Ectodermal cell (in vitro differentiated cells): Measurements from ENCODE around the gene PHLPP1.
A peak's percentile ranks its signal among the peaks of the same experiment; 100 is the strongest.

Source experiments
- H3K27ac ChIP-seq: 2 replicates; pipeline ENCODE4 v1.7.0; 2013; ENCODE audit warnings: mild to moderate bottlenecking, low read depth, low read length; ENCODE audit not compliant: insufficient read depth, poor library complexity, severe bottlenecking
- H3K27me3 ChIP-seq: 2 replicates; pipeline ENCODE4 v1.7.0; 2013; ENCODE audit warnings: mild to moderate bottlenecking, low read length; ENCODE audit not compliant: insufficient read depth, control insufficient read depth, poor library complexity, severe bottlenecking
- H3K36me3 ChIP-seq: one replicate; pipeline ENCODE4 v1.7.0; 2013; ENCODE audit warnings: low read length; ENCODE audit not compliant: control insufficient read depth, insufficient read depth
- H3K4me1 ChIP-seq: one replicate; pipeline ENCODE4 v1.7.0; 2013; ENCODE audit warnings: low read length; ENCODE audit not compliant: control insufficient read depth, insufficient read depth
- H3K4me3 ChIP-seq: 2 replicates; pipeline ENCODE4 v1.7.0; 2013; ENCODE audit warnings: low read depth, low read length, control low read depth; ENCODE audit not compliant: insufficient read depth
- H3K9me3 ChIP-seq: 2 replicates; pipeline ENCODE4 v1.7.0; 2013; ENCODE audit warnings: mild to moderate bottlenecking, low read length, moderate library complexity; ENCODE audit not compliant: control insufficient read depth
- WGBS, 2 experiments: methylation state at CpG; one replicate each; pipeline ENCODE4 v1.1.7; 2013; ENCODE audit warnings: missing lambda C conversion rate in 2 of 2; 5-methylcytosine and 5-hydroxymethylcytosine counted together

The PHLPP1 gene

GRCh38 chr18:62860062-62860461, 144.7 kb downstream of the PHLPP1 start:
- no peaks in the 10 kb centered on the region for H3K36me3 ChIP-seq
- no peaks in the 10 kb centered on the region for H3K4me1 ChIP-seq
- WGBS, 2 experiments: 93 to 98% methylated on average over 4 of the region's 4 CpGs
- H3K9me3 ChIP-seq: no peaks in the 10 kb centered on the region
- H3K4me3 ChIP-seq: no peak overlapping the region
- no peak overlapping the region for H3K27ac ChIP-seq
- no peaks in the 10 kb centered on the region for H3K27me3 ChIP-seq

- no peaks in the 10 kb centered on the region for H3K4me1 ChIP-seq
- H3K9me3 ChIP-seq: no peaks in the 10 kb centered on the region
- whole genome bisulfite sequencing, 2 experiments: 83 to 100% methylated on average over 1 to 2 of the region's 2 CpGs
- H3K36me3 ChIP-seq: no peaks in the 10 kb centered on the region
- no peak overlapping the region for H3K4me3 ChIP-seq
- H3K27me3 ChIP-seq: no peaks in the 10 kb centered on the region
- no peak overlapping the region for H3K27ac ChIP-seq
Measured at GRCh38 chr18:62862466-62862865, 147.1 kb downstream of the PHLPP1 start.

GRCh38 chr18:62863579-62864001, 148.2 kb downstream of the PHLPP1 start:
- no peaks in the 10 kb centered on the region for H3K27me3 ChIP-seq
- 94 to 95% methylated on average over 2 to 3 of the region's 3 CpGs for WGBS, 2 experiments
- H3K27ac ChIP-seq: no peak overlapping the region
- H3K4me3 ChIP-seq: no peak overlapping the region
- H3K9me3 ChIP-seq: no peaks in the 10 kb centered on the region
- H3K36me3 ChIP-seq: no peaks in the 10 kb centered on the region
- H3K4me1 ChIP-seq: no peaks in the 10 kb centered on the region

GRCh38 chr18:62865498-62865897, 150.2 kb downstream of the PHLPP1 start:
- Histone ChIP-seq H3K4me1 (peaks cover 6% of the 10 kb centered on the region), H3K27me3 (no peaks in the 10 kb centered on the region), H3K36me3 (no peaks in the 10 kb centered on the region), H3K27ac (no peak overlapping the region), H3K9me3 (no peaks in the 10 kb centered on the region), H3K4me3 (no peak overlapping the region)

- Histone ChIP-seq H3K9me3 (no peaks in the 10 kb centered on the region), H3K27ac (no peak overlapping the region), H3K27me3 (no peaks in the 10 kb centered on the region), H3K4me1 (peaks cover 6% of the 10 kb centered on the region), H3K36me3 (no peaks in the 10 kb centered on the region), H3K4me3 (no peak overlapping the region)
- WGBS, 2 experiments: 90 to 96% methylated on average over 8 of the region's 8 CpGs
Measured at GRCh38 chr18:62867534-62867933, 152.2 kb downstream of the PHLPP1 start.

- Histone ChIP-seq H3K27ac (no peak overlapping the region), H3K36me3 (no peaks in the 10 kb centered on the region), H3K27me3 (no peaks in the 10 kb centered on the region), H3K4me3 (no peak overlapping the region), H3K4me1 (peaks cover 6% of the 10 kb centered on the region), H3K9me3 (no peaks in the 10 kb centered on the region)
Measured at GRCh38 chr18:62868645-62869044, 153.3 kb downstream of the PHLPP1 start.

GRCh38 chr18:62870643-62871042, 155.3 kb downstream of the PHLPP1 start:
- Histone ChIP-seq H3K9me3 (no peaks in the 10 kb centered on the region), H3K27me3 (no peaks in the 10 kb centered on the region), H3K4me3 (no peak overlapping the region), H3K36me3 (no peaks in the 10 kb centered on the region), H3K4me1 (peaks cover 6% of the 10 kb centered on the region), H3K27ac (no peak overlapping the region)

- Histone ChIP-seq H3K9me3 (no peaks in the 10 kb centered on the region), H3K27me3 (no peaks in the 10 kb centered on the region), H3K4me1 (peaks cover 29% of the 10 kb centered on the region), H3K4me3 (no peak overlapping the region), H3K27ac (no peak overlapping the region), H3K36me3 (no peaks in the 10 kb centered on the region)
- WGBS, 2 experiments: 93 to 94% methylated on average over 2 to 3 of the region's 3 CpGs
Measured at GRCh38 chr18:62875323-62875722, 160.0 kb downstream of the PHLPP1 start.

- H3K27ac ChIP-seq: no peak overlapping the region
- WGBS, 2 experiments: 96 to 98% methylated on average over 3 to 4 of the region's 4 CpGs
- H3K27me3 ChIP-seq: no peaks in the 10 kb centered on the region
- H3K4me1 ChIP-seq: peaks cover 29% of the 10 kb centered on the region
- no peaks in the 10 kb centered on the region for H3K9me3 ChIP-seq
- no peak overlapping the region for H3K4me3 ChIP-seq
- H3K36me3 ChIP-seq: no peaks in the 10 kb centered on the region
Measured at GRCh38 chr18:62876111-62876510, 160.8 kb downstream of the PHLPP1 start.

- no peak overlapping the region for H3K4me3 ChIP-seq
- no peaks in the 10 kb centered on the region for H3K9me3 ChIP-seq
- no peaks in the 10 kb centered on the region for H3K36me3 ChIP-seq
- H3K4me1 ChIP-seq: peaks cover 29% of the 10 kb centered on the region
- peak overlapping the region; percentile 71 for H3K27ac ChIP-seq
- no peaks in the 10 kb centered on the region for H3K27me3 ChIP-seq
- 78 to 88% methylated on average over 3 of the region's 3 CpGs for WGBS, 2 experiments
Measured at GRCh38 chr18:62876828-62877227, 161.5 kb downstream of the PHLPP1 start.
